ENCODE measurements around the gene GTF2H4.

DNA sequence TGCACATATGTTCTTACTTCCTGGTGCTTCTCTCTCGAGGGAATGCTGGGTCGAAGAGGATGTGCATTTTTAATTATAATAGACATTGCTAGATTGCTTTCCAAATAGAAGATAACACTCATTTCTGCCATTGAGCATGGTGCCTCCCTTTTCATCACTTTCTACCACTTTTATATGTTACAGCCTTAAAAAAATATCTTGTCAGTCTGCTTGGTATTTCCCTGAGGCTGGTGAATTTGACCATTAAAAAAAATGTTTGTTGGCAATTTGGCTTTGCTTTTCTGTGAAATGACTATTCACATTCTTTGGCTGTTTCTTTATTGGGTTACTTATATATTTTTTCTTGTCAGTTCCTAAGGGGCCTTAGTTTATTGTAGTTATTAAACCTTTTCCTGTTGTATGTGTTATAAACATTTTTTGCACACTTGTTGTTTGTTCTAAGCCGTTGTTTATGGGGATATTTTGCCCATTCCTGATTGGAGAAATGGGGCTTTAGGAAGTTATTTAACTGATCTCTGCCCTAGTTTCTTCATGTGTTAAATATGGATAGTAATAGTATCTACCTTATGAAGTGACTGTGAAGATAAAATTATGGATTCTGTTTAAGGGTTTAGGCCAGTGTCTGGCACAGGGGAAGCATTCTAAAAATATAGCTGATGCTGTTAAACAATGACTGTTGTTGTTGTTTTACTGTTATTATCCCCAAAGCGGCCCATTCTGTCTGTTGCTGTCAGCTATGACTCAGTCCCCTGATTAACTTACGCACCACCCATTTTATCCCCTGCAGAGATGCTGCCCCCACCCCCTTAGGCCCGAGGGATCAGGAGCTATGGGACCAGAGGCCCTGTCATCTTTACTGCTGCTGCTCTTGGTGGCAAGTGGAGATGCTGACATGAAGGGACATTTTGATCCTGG lies 19.8 kb upstream of the GTF2H4 start:
- no peak for TF ChIP-seq POLR2A (IDR thresholded peaks at IDR 0.05)
- TF ChIP-seq, protein P1, sequence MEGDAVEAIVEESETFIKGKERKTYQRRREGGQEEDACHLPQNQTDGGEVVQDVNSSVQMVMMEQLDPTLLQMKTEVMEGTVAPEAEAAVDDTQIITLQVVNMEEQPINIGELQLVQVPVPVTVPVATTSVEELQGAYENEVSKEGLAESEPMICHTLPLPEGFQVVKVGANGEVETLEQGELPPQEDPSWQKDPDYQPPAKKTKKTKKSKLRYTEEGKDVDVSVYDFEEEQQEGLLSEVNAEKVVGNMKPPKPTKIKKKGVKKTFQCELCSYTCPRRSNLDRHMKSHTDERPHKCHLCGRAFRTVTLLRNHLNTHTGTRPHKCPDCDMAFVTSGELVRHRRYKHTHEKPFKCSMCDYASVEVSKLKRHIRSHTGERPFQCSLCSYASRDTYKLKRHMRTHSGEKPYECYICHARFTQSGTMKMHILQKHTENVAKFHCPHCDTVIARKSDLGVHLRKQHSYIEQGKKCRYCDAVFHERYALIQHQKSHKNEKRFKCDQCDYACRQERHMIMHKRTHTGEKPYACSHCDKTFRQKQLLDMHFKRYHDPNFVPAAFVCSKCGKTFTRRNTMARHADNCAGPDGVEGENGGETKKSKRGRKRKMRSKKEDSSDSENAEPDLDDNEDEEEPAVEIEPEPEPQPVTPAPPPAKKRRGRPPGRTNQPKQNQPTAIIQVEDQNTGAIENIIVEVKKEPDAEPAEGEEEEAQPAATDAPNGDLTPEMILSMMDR (IDR thresholded peaks at IDR 0.05), result no peak
- TF ChIP-seq EP300 (IDR thresholded peaks at IDR 0.05), result no peak

All from ovary (tissue), 3 donors.